GM23338 (cell line): ENCODE measurements around the gene ATP7A. TPM values are rescaled to one million over a fixed set of nuclear protein-coding genes. Genes with fewer than 3 reads are reported as not detected.

ENCODE experiments used
- ATAC-seq: fragments of 200-7000 bp; cut with Tn5 transposase; 3 replicates; pipeline ENCODE4 v1.9.1; 2020
- DNase-seq: peaks from one replicate; pipeline ENCODE4 v3.0.0-alpha.2; 2015; ENCODE audit warnings: low spot score
- H2AFZ ChIP-seq: fragments of 200-600 bp; sonication (generic); 2 replicates; pipeline ENCODE4 v1.8.0; 2016; ENCODE audit warnings: antibody characterized with exemption, mild to moderate bottlenecking, moderate library complexity
- H3F3A ChIP-seq: fragments of 200-600 bp; sonication (generic); replicated peaks from 2 replicates; pipeline ENCODE4 v1.8.0; 2017; ENCODE audit warnings: antibody characterized with exemption, mixed run types, low read depth
- H3K27ac ChIP-seq: fragments of 200-600 bp; sonication (generic); 2 replicates; pipeline ENCODE4 v1.6.1; 2016; ENCODE audit warnings: low read depth
- H3K27me3 ChIP-seq: fragments of 200-600 bp; sonication (generic); 2 replicates; pipeline ENCODE4 v1.8.0; 2016; ENCODE audit warnings: mild to moderate bottlenecking, mixed run types, moderate library complexity; ENCODE audit not compliant: insufficient read depth
- H3K36me3 ChIP-seq: fragments of 200-600 bp; sonication (generic); 2 replicates; pipeline ENCODE4 v1.8.0; 2016; ENCODE audit warnings: mild to moderate bottlenecking; ENCODE audit not compliant: insufficient read depth
- H3K4me1 ChIP-seq: fragments of 200-600 bp; sonication (generic); 2 replicates; pipeline ENCODE4 v1.8.0; 2016; ENCODE audit warnings: mild to moderate bottlenecking, moderate library complexity; ENCODE audit not compliant: insufficient read depth
- H3K4me2 ChIP-seq: fragments of 200-600 bp; sonication (generic); 2 replicates; pipeline ENCODE4 v1.7.1; 2017; ENCODE audit warnings: mixed run types
- H3K4me3 ChIP-seq: fragments of 200-600 bp; sonication (generic); 2 replicates; pipeline ENCODE4 v1.6.1; 2016; ENCODE audit warnings: mixed run types
- H3K79me2 ChIP-seq: fragments of 200-600 bp; sonication (generic); replicated peaks from 2 replicates; pipeline ENCODE4 v1.8.0; 2017; ENCODE audit warnings: mild to moderate bottlenecking; ENCODE audit not compliant: insufficient read depth
- H3K9me2 ChIP-seq: fragments of 200-600 bp; sonication (generic); 2 replicates; pipeline ENCODE4 v1.8.0; 2017; ENCODE audit not compliant: insufficient read depth
- H4K20me1 ChIP-seq: fragments of 200-600 bp; sonication (generic); replicated peaks from 2 replicates; pipeline ENCODE4 v1.8.0; 2017; ENCODE audit warnings: mild to moderate bottlenecking; ENCODE audit not compliant: insufficient read depth
- H3K27ac Mint-ChIP-seq: 2 replicates; pipeline ENCODE4 v1.8.0; 2020; ENCODE audit warnings: inconsistent platforms, mild to moderate bottlenecking, moderate library complexity, mixed read lengths
- H3K27me3 Mint-ChIP-seq: 3 replicates; pipeline ENCODE4 v1.8.0; 2022; ENCODE audit warnings: low read depth, mild to moderate bottlenecking, moderate library complexity, mixed read lengths, inconsistent platforms; ENCODE audit not compliant: insufficient read depth, poor library complexity
- H3K36me3 Mint-ChIP-seq: 3 replicates; pipeline ENCODE4 v1.8.0; 2021; ENCODE audit warnings: low read depth, mild to moderate bottlenecking, inconsistent platforms, moderate library complexity, mixed read lengths
- H3K4me1 Mint-ChIP-seq: 3 replicates; pipeline ENCODE4 v1.8.0; 2020; ENCODE audit warnings: mild to moderate bottlenecking, inconsistent platforms, mixed read lengths
- H3K4me3 Mint-ChIP-seq: 3 replicates; pipeline ENCODE4 v1.8.0; 2021; ENCODE audit warnings: moderate library complexity, mild to moderate bottlenecking, inconsistent platforms, mixed read lengths
- H3K9me3 Mint-ChIP-seq: 3 replicates; pipeline ENCODE4 v1.8.0; 2020; ENCODE audit warnings: moderate library complexity, mild to moderate bottlenecking, inconsistent platforms, mixed read lengths
- CREB1 ChIP-seq: fragments of 250-450 bp; sonication (Bioruptor Pico); IDR thresholded peaks from 2 replicates; pipeline ENCODE4 v1.5.0; 2020; ENCODE audit warnings: low read depth, mild to moderate bottlenecking, moderate library complexity
- CTCF ChIP-seq, 2 experiments: fragments of 200-600 bp in 1 of 2; sonication (generic) in 1 of 2; conservative IDR thresholded peaks; 2 replicates each; pipeline versions ENCODE4 v1.5.1 to v1.6.1; 2016 to 2017; ENCODE audit warnings: antibody characterized with exemption in 2 of 2, low read depth in 2 of 2, mild to moderate bottlenecking in 2 of 2, moderate library complexity in 1 of 2
- ETS1 ChIP-seq: IDR thresholded peaks from 2 replicates; pipeline ENCODE4 v1.6.1; 2016; ENCODE audit warnings: antibody characterized with exemption
- EZH2 ChIP-seq: fragments of 200-600 bp; sonication (generic); IDR thresholded peaks from one replicate; pipeline ENCODE4 v1.8.0; 2017; ENCODE audit warnings: antibody characterized with exemption, mild to moderate bottlenecking, low read depth; ENCODE audit not compliant: unreplicated experiment
- EZH2phosphoT487 ChIP-seq: fragments of 200-600 bp; sonication (generic); IDR thresholded peaks from one replicate; pipeline ENCODE4 v1.8.1; 2018; ENCODE audit warnings: antibody characterized with exemption; ENCODE audit not compliant: unreplicated experiment
- JUNB ChIP-seq: IDR thresholded peaks from one replicate; pipeline ENCODE4 v1.6.1; 2016; ENCODE audit warnings: antibody characterized with exemption; ENCODE audit not compliant: unreplicated experiment
- NANOG ChIP-seq: IDR thresholded peaks from 2 replicates; pipeline ENCODE4 v1.6.1; 2016; ENCODE audit warnings: antibody characterized with exemption, borderline replicate concordance
- POLR2AphosphoS5 ChIP-seq: IDR thresholded peaks from 2 replicates; pipeline ENCODE4 v1.6.1; 2016; ENCODE audit warnings: antibody characterized with exemption, low read depth
- STAT1 ChIP-seq: IDR thresholded peaks from one replicate; pipeline ENCODE4 v1.6.1; 2016; ENCODE audit warnings: antibody characterized with exemption; ENCODE audit not compliant: unreplicated experiment
- ZNF114 ChIP-seq: fragments of 250-450 bp; sonication (Bioruptor Pico); IDR thresholded peaks from 2 replicates; pipeline ENCODE4 v1.5.0; 2020; ENCODE audit warnings: mild to moderate bottlenecking, moderate library complexity
- ZNF331 ChIP-seq: fragments of 250-450 bp; sonication (Bioruptor Pico); IDR thresholded peaks from 2 replicates; pipeline ENCODE4 v1.5.0; 2020; ENCODE audit warnings: low read depth, mild to moderate bottlenecking, moderate library complexity
- ZNF462 ChIP-seq: fragments of 250-450 bp; sonication (Bioruptor Pico); IDR thresholded peaks from 2 replicates; pipeline ENCODE4 v1.5.0; 2020; ENCODE audit warnings: mild to moderate bottlenecking, moderate library complexity
- polyA plus RNA-seq: library from polyadenylated mRNA; unstranded; fragments of >200 nt; fragmentation: Nextera tagmentation; extraction: Ambion mirVana; gene quantifications from 2 replicates; pipeline ENCODE4 v1.2.1, GENCODE V29; 2016
- total RNA-seq: library from RNA; depleted of rRNA; stranded (reverse); fragments of >200 nt; shearing (Covaris generic); gene quantifications from 2 replicates; pipeline ENCODE4 v1.2.3, GENCODE V29; 2014

ATP7A gene
- total and polyA plus RNA-seq, 2 experiments from 2014 or later: 2.2 to 3.1 TPM

GRCh38 chrX:77953708-77954107 is 43.2 kb downstream of the ATP7A start (continued):
- no peak for TF ChIP-seq ETS1

- peaks cover 2% of the 10 kb centered on the region for H3K27me3 Mint-ChIP-seq
- Histone ChIP-seq H3K27me3 (no peaks in the 10 kb centered on the region), H3K27ac (no peak overlapping the region), H3F3A (no peaks in the 10 kb centered on the region), H3K36me3 (no peaks in the 10 kb centered on the region), H3K4me2 (no peak overlapping the region), H2AFZ (no peak overlapping the region), H3K4me1 (no peaks in the 10 kb centered on the region), H3K79me2 (no peaks in the 10 kb centered on the region), H3K4me3 (no peak overlapping the region), H4K20me1 (no peaks in the 10 kb centered on the region), H3K9me2 (no peaks in the 10 kb centered on the region)
- no peak for ATAC-seq
- no peaks in the 10 kb centered on the region for H3K9me3 Mint-ChIP-seq
- no peaks in the 10 kb centered on the region for H3K36me3 Mint-ChIP-seq
- H3K27ac Mint-ChIP-seq: no peak overlapping the region
- no peak overlapping the region for H3K4me3 Mint-ChIP-seq
- no peaks in the 10 kb centered on the region for H3K4me1 Mint-ChIP-seq
- no peak for DNase-seq
- TF ChIP-seq STAT1 (no peak), POLR2AphosphoS5 (no peak), ZNF462 (CRISPR knock-in tag) (no peak), NANOG (no peak), EZH2phosphoT487 (no peak), JUNB (no peak), EZH2 (no peak), CREB1 (no peak), ZNF114 (CRISPR knock-in tag) (no peak), ZNF331 (no peak), CTCF (conservative IDR thresholded peaks at IDR 0.05; ENCODE audit: low read depth in 2 of 2) (no peak), ETS1 (no peak)
Observed at GRCh38 chrX:77960567-77960966, 50.1 kb downstream of the ATP7A start.
